Activated CD8-positive, alpha-beta memory T cell treated with anti-CD3 and anti-CD28 coated beads for 48 hours (primary cell): Measurements from ENCODE around the gene OR10AG1.

Experiments
- DNase-seq, 3 experiments: peaks; one replicate each; pipeline ENCODE4 v3.0.0-alpha.2; 2020; ENCODE audit warnings: low read depth in 2 of 3, low spot score in 2 of 3

OR10AG1 gene

GRCh38 chr11:55969845-55970244 is at the start of gene OR10AG1:
Gene OR10AG1 (minus strand): TSS chr11:55969945. CDS start chr11:55969907, 38 bp downstream.
- no peak for DNase-seq

GRCh38 chr11:56013805-56014204 is 44.1 kb upstream of the OR10AG1 start:
- no peak for DNase-seq

GRCh38 chr11:56010716-56011115 is 41.0 kb upstream of the OR10AG1 start:
- no peak for DNase-seq

GRCh38 chr11:55994525-55994924 is 24.8 kb upstream of the OR10AG1 start, which contains the start of gene OR5F1:
Gene OR5F1 (minus strand): TSS chr11:55994625. CDS start chr11:55994625, 0 bp downstream.
- DNase-seq, result no peak

- no peak for DNase-seq
Observed at GRCh38 chr11:55970935-55971334, 1.2 kb upstream of the OR10AG1 start.

GRCh38 chr11:55967914-55968313 is 1.8 kb downstream of the OR10AG1 start:
- no peak for DNase-seq

GRCh38 chr11:55966391-55966790 is 3.4 kb downstream of the OR10AG1 start:
- no peak for DNase-seq

GRCh38 chr11:55956521-55956920 is 13.2 kb downstream of the OR10AG1 start:
- DNase-seq, result no peak

- no peak for DNase-seq
Observed at GRCh38 chr11:55949330-55949729, 20.4 kb downstream of the OR10AG1 start.

- no peak for DNase-seq
Observed at GRCh38 chr11:55942785-55943392, 26.9 kb downstream of the OR10AG1 start.

GRCh38 chr11:55936300-55936699 is 33.4 kb downstream of the OR10AG1 start, which contains the start of gene OR5I1:
Gene OR5I1 (minus strand): TSS chr11:55936400. CDS start chr11:55936400, 0 bp downstream.
- DNase-seq, result no peak

GRCh38 chr11:55920537-55920936 is 49.2 kb downstream of the OR10AG1 start:
- no peak for DNase-seq
